Keratinocyte (primary cell): ENCODE data around the gene CNNM3. TPM values are rescaled to one million over a fixed set of nuclear protein-coding genes. Genes with fewer than 3 reads are reported as not detected.

ENCODE experiments used
- DNase-seq: peaks from one replicate; pipeline ENCODE4 v3.0.0-alpha.2; 2011; ENCODE audit warnings: low read depth, missing footprints, low spot score
- FAIRE-seq: peaks from 2 replicates; lab custom pipeline; 2011; peaks lifted over from hg19 to GRCh38; lab: Jason Lieb, UNC
- H2AFZ ChIP-seq: 2 replicates; pipeline ENCODE4 v1.6.0; 2012; ENCODE audit warnings: low read length, control low read depth, inconsistent platforms; ENCODE audit not compliant: control insufficient read depth
- H3K27ac ChIP-seq: 2 replicates; pipeline ENCODE4 v1.5.1; 2011; ENCODE audit warnings: low read length; ENCODE audit not compliant: control insufficient read depth, insufficient read depth
- H3K27me3 ChIP-seq: 3 replicates; pipeline ENCODE4 v1.6.0; 2011; ENCODE audit warnings: low read length; ENCODE audit not compliant: control insufficient read depth, insufficient read depth; ENCODE audit errors: extremely low read depth
- H3K36me3 ChIP-seq, 2 experiments: 2 replicates in 1 of 2; 3 replicates in 1 of 2; pipeline ENCODE4 v1.5.1; 2011; ENCODE audit warnings: low read length in 2 of 2, mild to moderate bottlenecking in 1 of 2; ENCODE audit not compliant: control insufficient read depth in 2 of 2, insufficient read depth in 2 of 2; ENCODE audit errors: extremely low read depth in 1 of 2
- H3K4me1 ChIP-seq: 3 replicates; pipeline ENCODE4 v1.5.1; 2011; ENCODE audit warnings: low read length; ENCODE audit not compliant: control insufficient read depth, insufficient read depth; ENCODE audit errors: extremely low read depth
- H3K4me2 ChIP-seq: 3 replicates; pipeline ENCODE4 v1.6.0; 2011; ENCODE audit warnings: low read depth, low read length; ENCODE audit not compliant: control insufficient read depth, insufficient read depth; ENCODE audit errors: extremely low read depth
- H3K4me3 ChIP-seq, 3 experiments: fragments of 200-600 bp in 1 of 3; sonication (generic) in 1 of 3; 2 replicates in 2 of 3; 3 replicates in 1 of 3; pipeline ENCODE4 v1.5.1; 2011 to 2016; ENCODE audit warnings: low read length in 3 of 3, mild to moderate bottlenecking in 3 of 3, control low read depth in 2 of 3, inconsistent platforms in 1 of 3, low read depth in 1 of 3, mixed read lengths in 1 of 3, mixed run types in 1 of 3, moderate library complexity in 1 of 3; ENCODE audit not compliant: control insufficient read depth in 2 of 3, insufficient read depth in 2 of 3; ENCODE audit errors: extremely low read depth in 1 of 3
- H3K79me2 ChIP-seq: 2 replicates; pipeline ENCODE4 v1.6.0; 2012; ENCODE audit warnings: low read length; ENCODE audit not compliant: control insufficient read depth, insufficient read depth
- H3K9ac ChIP-seq: 3 replicates; pipeline ENCODE4 v1.6.0; 2011; ENCODE audit warnings: low read length; ENCODE audit not compliant: control insufficient read depth, insufficient read depth; ENCODE audit errors: extremely low read depth
- H3K9me1 ChIP-seq: 3 replicates; pipeline ENCODE4 v1.6.0; 2011; ENCODE audit warnings: low read length; ENCODE audit not compliant: control insufficient read depth, insufficient read depth; ENCODE audit errors: extremely low read depth
- H3K9me3 ChIP-seq: 2 replicates; pipeline ENCODE4 v1.5.1; 2012; ENCODE audit warnings: low read depth, low read length; ENCODE audit not compliant: control insufficient read depth
- H4K20me1 ChIP-seq: 3 replicates; pipeline ENCODE4 v1.6.0; 2011; ENCODE audit warnings: low read length; ENCODE audit not compliant: control insufficient read depth, insufficient read depth; ENCODE audit errors: extremely low read depth
- CTCF ChIP-seq, 3 experiments: IDR thresholded peaks in 1 of 3; conservative IDR thresholded peaks in 1 of 3; optimal IDR thresholded peaks in 1 of 3; 2 replicates in 2 of 3; 3 replicates in 1 of 3; pipeline versions ENCODE3 to v1.5.1; 2011; ENCODE audit warnings: low read length in 3 of 3, mild to moderate bottlenecking in 3 of 3, moderate library complexity in 2 of 3, control low read depth in 1 of 3, inconsistent platforms in 1 of 3; ENCODE audit not compliant: insufficient read depth in 2 of 3; ENCODE audit errors: extremely low read depth in 1 of 3
- EZH2 ChIP-seq: IDR thresholded peaks from one replicate; pipeline ENCODE4 v1.6.1; 2012; ENCODE audit warnings: inconsistent platforms, mild to moderate bottlenecking, low read length, moderate library complexity
- dilution Hi-C: fragments of 300-500 bp; cut with MboI; formaldehyde crosslinking; loops from one replicate; pipeline ENCODE4 v1.7.0; 2020; ENCODE audit warnings: low sequenced_read_pairs; ENCODE audit not compliant: extremely low pct_ligation_motif_present
- polyA plus RNA-seq, 5 experiments: library from polyadenylated mRNA; depleted of rRNA in 3 of 5; stranded (reverse) in 3 of 5; stranded (forward) in 1 of 5; unstranded in 1 of 5; fragments of >200 nt; gene quantifications; 1 replicate in 1 of 5; 2 replicates in 3 of 5; 3 replicates in 1 of 5; pipeline versions ENCODE4 v1.2.1 to v1.2.3, GENCODE V29; 2011 to 2012; ENCODE audit warnings: missing spikeins in 2 of 5, low read depth in 1 of 5, low replicate concordance in 1 of 5

Gene CNNM3
- polyA plus RNA-seq, 1 donor (not counting 4 experiments of a cell fraction or from before 2014, with no cell fraction given): 2.3 TPM

- TF ChIP-seq EZH2 (no peak), CTCF (optimal IDR thresholded peaks at IDR 0.05 in 1 of 3, IDR thresholded peaks at IDR 0.05 in 1 of 3, conservative IDR thresholded peaks at IDR 0.05 in 1 of 3; ENCODE audit: extremely low read depth in 1 of 3, insufficient read depth in 2 of 3, low read length in 3 of 3) (no peak)
- FAIRE-seq: no peak
- no peak overlapping the region for H3K9ac ChIP-seq
- no peaks in the 10 kb centered on the region for H4K20me1 ChIP-seq
- H3K9me3 ChIP-seq: no peaks in the 10 kb centered on the region
- H3K27ac ChIP-seq: no peak overlapping the region
- dilution Hi-C loops: no loop called here
- no peak overlapping the region for H3K4me2 ChIP-seq
- H3K79me2 ChIP-seq: no peaks in the 10 kb centered on the region
- H3K9me1 ChIP-seq: peaks cover 3% of the 10 kb centered on the region
- no peaks in the 10 kb centered on the region for H3K36me3 ChIP-seq
- no peak for DNase-seq
- no peak overlapping the region for H3K4me3 ChIP-seq
- H3K27me3 ChIP-seq: peaks cover 3% of the 10 kb centered on the region
- peaks cover 27% of the 10 kb centered on the region for H3K4me1 ChIP-seq
- no peak overlapping the region for H2AFZ ChIP-seq
Measured at GRCh38 chr2:96875498-96876268, 59.6 kb downstream of the CNNM3 start.

GRCh38 chr2:96876269-96877041 lies 60.4 kb downstream of the CNNM3 start:
- Histone ChIP-seq H3K4me1 (peaks cover 22% of the 10 kb centered on the region), H3K4me2 (no peak overlapping the region), H3K9me3 (no peaks in the 10 kb centered on the region), H3K9me1 (peaks cover 3% of the 10 kb centered on the region), H2AFZ (no peak overlapping the region), H3K79me2 (no peaks in the 10 kb centered on the region), H4K20me1 (no peaks in the 10 kb centered on the region), H3K9ac (no peak overlapping the region), H3K27ac (no peak overlapping the region), H3K27me3 (peaks cover 3% of the 10 kb centered on the region), H3K4me3 (no peak overlapping the region), H3K36me3 (no peaks in the 10 kb centered on the region)
- dilution Hi-C loops: no loop called here
- TF ChIP-seq CTCF (optimal IDR thresholded peaks at IDR 0.05 in 1 of 3, IDR thresholded peaks at IDR 0.05 in 1 of 3, conservative IDR thresholded peaks at IDR 0.05 in 1 of 3; ENCODE audit: extremely low read depth in 1 of 3, insufficient read depth in 2 of 3, low read length in 3 of 3) (no peak), EZH2 (no peak)
- FAIRE-seq (no peak), DNase-seq (no peak)
